ENCODE measurements around the gene CHD2.

CHD2 gene

DNA sequence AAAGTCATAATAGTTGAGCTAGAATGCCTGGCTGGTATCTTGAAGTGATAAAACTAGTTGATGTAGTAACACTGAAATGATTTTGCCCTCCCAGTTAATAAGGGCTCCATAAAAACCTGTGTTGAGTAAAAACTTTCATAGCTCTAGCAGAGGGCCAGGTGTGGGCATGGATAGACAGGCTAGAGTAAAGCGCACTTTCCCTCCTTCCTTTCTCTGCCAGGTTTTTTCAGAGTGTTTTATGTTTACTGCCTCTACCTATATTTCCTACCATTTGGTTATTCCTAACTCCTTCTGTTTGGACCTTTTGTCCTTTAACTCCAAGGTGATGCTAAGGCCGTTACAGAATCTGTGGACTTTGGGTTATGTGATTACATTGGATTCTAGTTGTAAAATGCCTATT lies 25.3 kb downstream of the CHD2 start:
- peaks cover 3% of the 10 kb centered on the region for H3K4me1 ChIP-seq (ENCODE audit: insufficient read depth, insufficient read length)

DNA sequence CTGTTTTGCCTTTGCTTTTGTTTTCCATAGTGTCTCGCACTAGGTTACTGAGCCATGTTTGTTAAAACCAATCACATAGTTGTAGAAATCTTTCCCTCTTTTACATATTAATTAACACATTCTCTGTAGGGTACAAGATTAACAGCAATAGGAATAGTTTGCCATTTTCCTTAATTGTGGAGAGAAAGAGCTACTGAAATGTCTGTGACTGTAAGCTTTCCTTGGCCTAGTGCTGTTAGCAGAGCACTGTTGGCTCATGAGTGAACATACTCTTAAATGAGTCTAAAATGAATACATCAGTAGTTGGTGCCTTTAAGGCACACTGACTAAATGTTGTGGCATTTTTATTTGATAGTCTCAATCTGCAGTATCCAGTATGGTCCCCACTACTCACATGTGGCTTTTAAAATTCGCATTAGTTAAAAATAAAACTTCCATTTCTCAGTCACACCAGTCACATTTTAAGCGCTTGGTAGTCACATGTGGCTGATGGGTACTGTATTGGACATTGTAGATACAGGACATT lies 28.2 kb downstream of the CHD2 start:
- H3K36me3 ChIP-seq (ENCODE audit: insufficient read depth, insufficient read length, low read length) = peaks cover 77% of the 10 kb centered on the region
- no peak for TF ChIP-seq YY1 (IDR thresholded peaks at IDR 0.05; ENCODE audit: insufficient read depth, insufficient read length)
- no peak for TF ChIP-seq ZNF274 (IDR thresholded peaks at IDR 0.05; ENCODE audit: low read depth, low read length)
- no peak for TF ChIP-seq SUZ12 (IDR thresholded peaks at IDR 0.05; ENCODE audit: extremely low read depth, insufficient read depth, insufficient read length)
- no peak for DNase-seq (ENCODE audit: low read depth, low spot score)
- no peaks in the 10 kb centered on the region for H3K4me1 ChIP-seq (ENCODE audit: insufficient read depth, insufficient read length)
- H3K9ac ChIP-seq (ENCODE audit: insufficient read length, low read depth) = no peak overlapping the region
- no peaks in the 10 kb centered on the region for H3K9me3 ChIP-seq (ENCODE audit: insufficient read depth, low read length)
- H3K27me3 ChIP-seq (ENCODE audit: insufficient read depth, insufficient read length) = no peaks in the 10 kb centered on the region
- H3K4me3 ChIP-seq (ENCODE audit: insufficient read length, low read depth) = no peak overlapping the region

More for the DNA sequence above, 25.3 kb downstream of the CHD2 start:
- no peaks in the 10 kb centered on the region for H3K27me3 ChIP-seq (ENCODE audit: insufficient read depth, insufficient read length)
- no peak overlapping the region for H3K9ac ChIP-seq (ENCODE audit: insufficient read length, low read depth)
- DNase-seq (ENCODE audit: low read depth, low spot score) = no peak
- peaks cover 83% of the 10 kb centered on the region for H3K36me3 ChIP-seq (ENCODE audit: insufficient read depth, insufficient read length, low read length)
- no peak for TF ChIP-seq SUZ12 (IDR thresholded peaks at IDR 0.05; ENCODE audit: extremely low read depth, insufficient read depth, insufficient read length)
- no peak for TF ChIP-seq ZNF274 (IDR thresholded peaks at IDR 0.05; ENCODE audit: low read depth, low read length)
- TF ChIP-seq YY1 (IDR thresholded peaks at IDR 0.05; ENCODE audit: insufficient read depth, insufficient read length) = no peak
- H3K9me3 ChIP-seq (ENCODE audit: insufficient read depth, low read length) = no peaks in the 10 kb centered on the region
- no peak overlapping the region for H3K4me3 ChIP-seq (ENCODE audit: insufficient read length, low read depth)

DNA sequence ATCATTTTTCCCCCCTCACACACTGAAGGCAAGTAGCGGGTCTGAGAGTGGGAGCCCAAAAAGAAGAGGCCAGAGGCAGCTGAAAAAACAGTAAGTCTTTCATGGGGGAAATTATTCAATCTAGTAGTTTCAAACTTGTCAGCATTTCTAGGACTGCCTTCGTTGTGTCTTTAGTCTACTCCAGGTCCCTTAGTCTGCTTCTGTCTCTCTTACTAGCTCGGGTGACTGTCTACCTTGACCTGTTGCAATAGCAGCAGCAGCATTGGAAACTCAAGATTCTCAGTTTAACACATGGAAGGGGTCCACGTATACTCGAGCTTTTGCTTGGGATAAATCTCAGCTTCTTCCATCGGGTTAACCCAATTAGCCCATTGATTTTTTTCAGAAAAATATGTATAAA lies 28.9 kb downstream of the CHD2 start:
- Histone ChIP-seq H3K36me3 (ENCODE audit: insufficient read depth, insufficient read length, low read length) (peaks cover 80% of the 10 kb centered on the region), H3K4me3 (ENCODE audit: insufficient read length, low read depth) (no peak overlapping the region), H3K4me1 (ENCODE audit: insufficient read depth, insufficient read length) (no peaks in the 10 kb centered on the region), H3K27me3 (ENCODE audit: insufficient read depth, insufficient read length) (no peaks in the 10 kb centered on the region), H3K9me3 (ENCODE audit: insufficient read depth, low read length) (no peaks in the 10 kb centered on the region), H3K9ac (ENCODE audit: insufficient read length, low read depth) (no peak overlapping the region)
- DNase-seq (ENCODE audit: low read depth, low spot score) = no peak
- no peak for TF ChIP-seq YY1 (IDR thresholded peaks at IDR 0.05; ENCODE audit: insufficient read depth, insufficient read length)
- TF ChIP-seq SUZ12 (IDR thresholded peaks at IDR 0.05; ENCODE audit: extremely low read depth, insufficient read depth, insufficient read length) = no peak
- TF ChIP-seq ZNF274 (IDR thresholded peaks at IDR 0.05; ENCODE audit: low read depth, low read length) = no peak

DNA sequence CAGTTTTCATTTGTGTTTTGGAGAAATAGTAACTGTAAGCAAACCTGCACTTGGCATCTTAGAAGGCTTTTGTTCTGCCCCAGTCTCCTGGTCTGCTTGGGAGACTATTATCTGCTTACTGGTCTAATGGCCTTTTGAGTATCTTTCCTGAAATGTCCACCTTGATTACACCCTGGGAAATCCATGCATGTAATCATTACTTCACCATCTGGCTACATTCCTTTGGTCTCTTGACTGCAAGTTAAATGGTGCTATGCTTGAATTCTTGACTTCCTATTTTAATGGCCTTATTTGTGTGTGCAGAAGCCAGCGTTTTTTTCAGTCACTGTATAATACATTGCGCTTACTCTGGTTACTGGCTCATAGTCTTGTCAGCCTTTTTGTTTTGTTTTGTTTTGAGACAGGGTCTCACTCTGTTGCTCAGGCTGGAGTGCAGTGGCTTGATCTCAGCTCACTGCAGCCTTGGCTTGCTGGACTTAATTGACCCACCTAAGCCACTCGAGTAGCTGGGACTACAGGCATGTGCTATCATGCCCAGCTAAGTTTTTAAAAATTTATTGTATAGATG lies 30.0 kb downstream of the CHD2 start:
- no peak overlapping the region for H3K9ac ChIP-seq (ENCODE audit: insufficient read length, low read depth)
- peaks cover 80% of the 10 kb centered on the region for H3K36me3 ChIP-seq (ENCODE audit: insufficient read depth, insufficient read length, low read length)
- H3K4me3 ChIP-seq (ENCODE audit: insufficient read length, low read depth) = no peak overlapping the region
- H3K27me3 ChIP-seq (ENCODE audit: insufficient read depth, insufficient read length) = no peaks in the 10 kb centered on the region
- H3K4me1 ChIP-seq (ENCODE audit: insufficient read depth, insufficient read length) = no peaks in the 10 kb centered on the region
- TF ChIP-seq YY1 (IDR thresholded peaks at IDR 0.05; ENCODE audit: insufficient read depth, insufficient read length) = no peak
- TF ChIP-seq SUZ12 (IDR thresholded peaks at IDR 0.05; ENCODE audit: extremely low read depth, insufficient read depth, insufficient read length) = no peak
- no peak for TF ChIP-seq ZNF274 (IDR thresholded peaks at IDR 0.05; ENCODE audit: low read depth, low read length)
- no peaks in the 10 kb centered on the region for H3K9me3 ChIP-seq (ENCODE audit: insufficient read depth, low read length)
- no peak for DNase-seq (ENCODE audit: low read depth, low spot score)

DNA sequence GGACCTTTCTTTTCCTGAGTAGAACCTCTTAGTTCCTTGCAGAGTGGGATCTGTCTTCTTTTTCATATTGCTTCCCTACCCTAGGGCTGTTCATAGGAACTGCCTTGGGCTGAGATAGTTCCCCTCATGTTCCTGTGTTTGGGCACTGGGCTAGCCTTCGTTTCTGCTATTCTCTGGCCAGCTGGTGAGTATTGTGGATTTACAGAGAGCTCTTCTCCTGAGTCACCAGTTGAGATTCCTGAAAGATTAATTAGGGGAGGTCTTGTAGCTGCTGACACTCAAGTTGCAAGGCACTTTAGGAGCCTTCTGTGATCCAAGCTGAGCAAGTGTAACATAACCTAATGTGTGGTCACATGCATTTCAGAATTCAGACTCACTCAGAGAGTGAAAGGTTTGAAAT lies 30.7 kb downstream of the CHD2 start:
- no peak overlapping the region for H3K4me3 ChIP-seq (ENCODE audit: insufficient read length, low read depth)
- H3K4me1 ChIP-seq (ENCODE audit: insufficient read depth, insufficient read length) = no peaks in the 10 kb centered on the region
- no peaks in the 10 kb centered on the region for H3K27me3 ChIP-seq (ENCODE audit: insufficient read depth, insufficient read length)
- no peaks in the 10 kb centered on the region for H3K9me3 ChIP-seq (ENCODE audit: insufficient read depth, low read length)
- H3K9ac ChIP-seq (ENCODE audit: insufficient read length, low read depth) = no peak overlapping the region
- DNase-seq (ENCODE audit: low read depth, low spot score) = no peak
- TF ChIP-seq SUZ12 (IDR thresholded peaks at IDR 0.05; ENCODE audit: extremely low read depth, insufficient read depth, insufficient read length) (no peak), YY1 (IDR thresholded peaks at IDR 0.05; ENCODE audit: insufficient read depth, insufficient read length) (no peak), ZNF274 (IDR thresholded peaks at IDR 0.05; ENCODE audit: low read depth, low read length) (no peak)
- peaks cover 80% of the 10 kb centered on the region for H3K36me3 ChIP-seq (ENCODE audit: insufficient read depth, insufficient read length, low read length)

DNA sequence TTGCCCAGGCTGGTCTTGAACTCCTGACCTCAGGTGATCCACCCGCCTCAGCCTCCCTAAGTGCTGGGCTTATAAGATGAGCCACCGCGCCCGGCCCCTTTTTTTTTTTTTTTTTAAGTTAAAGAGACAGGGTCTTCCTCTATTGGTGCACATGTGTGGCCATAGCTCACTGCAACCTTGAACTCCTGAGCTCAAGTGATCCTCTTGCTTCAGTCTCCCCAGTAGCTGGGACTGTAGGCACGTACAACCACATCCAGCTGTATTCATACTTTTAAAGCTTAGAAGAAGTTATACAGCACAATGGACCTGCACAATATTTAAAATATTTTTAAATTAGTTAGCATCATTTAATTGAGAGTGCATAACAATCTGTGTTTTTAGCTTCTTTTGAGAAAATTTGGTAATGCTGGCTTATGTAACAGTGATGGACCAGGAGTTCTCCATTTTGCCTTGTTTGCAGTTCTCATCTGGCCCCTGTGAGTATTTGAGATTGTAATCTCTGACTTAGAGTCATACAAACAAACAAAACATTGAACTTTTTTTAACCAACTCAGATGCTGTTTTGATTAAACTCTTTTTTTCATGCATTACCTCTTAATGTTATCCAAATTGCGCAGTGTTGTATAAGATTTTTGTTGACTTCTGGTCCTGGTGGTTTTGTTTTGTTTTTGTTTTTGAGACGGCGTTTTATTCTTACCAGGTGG lies 33.0 kb downstream of the CHD2 start:
- Histone ChIP-seq H3K27me3 (ENCODE audit: insufficient read depth, insufficient read length) (no peaks in the 10 kb centered on the region), H3K9ac (ENCODE audit: insufficient read length, low read depth) (no peak overlapping the region), H3K36me3 (ENCODE audit: insufficient read depth, insufficient read length, low read length) (peaks cover 81% of the 10 kb centered on the region), H3K4me3 (ENCODE audit: insufficient read length, low read depth) (no peak overlapping the region), H3K4me1 (ENCODE audit: insufficient read depth, insufficient read length) (no peaks in the 10 kb centered on the region), H3K9me3 (ENCODE audit: insufficient read depth, low read length) (no peaks in the 10 kb centered on the region)
- no peak for DNase-seq (ENCODE audit: low read depth, low spot score)
- no peak for TF ChIP-seq YY1 (IDR thresholded peaks at IDR 0.05; ENCODE audit: insufficient read depth, insufficient read length)
- no peak for TF ChIP-seq ZNF274 (IDR thresholded peaks at IDR 0.05; ENCODE audit: low read depth, low read length)
- TF ChIP-seq SUZ12 (IDR thresholded peaks at IDR 0.05; ENCODE audit: extremely low read depth, insufficient read depth, insufficient read length) = no peak

DNA sequence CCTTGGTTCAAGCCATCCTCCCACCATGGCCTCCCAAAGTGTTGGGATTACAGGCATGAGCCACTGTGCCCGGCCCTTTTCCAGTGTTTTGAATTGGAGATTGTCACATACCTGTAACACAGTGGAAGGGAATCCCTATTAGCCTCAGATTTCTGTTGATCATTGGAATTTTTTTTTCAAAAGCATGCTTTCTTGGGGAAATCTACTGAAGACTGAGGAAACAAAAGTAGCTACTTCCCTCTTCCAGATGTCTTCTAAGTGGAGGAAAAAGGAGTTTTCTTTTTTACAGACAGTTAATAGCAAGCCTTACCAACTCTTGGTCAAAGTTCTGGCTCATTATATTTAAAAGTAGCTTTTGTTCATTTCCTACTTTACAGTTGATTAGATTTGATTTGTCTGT lies 33.7 kb downstream of the CHD2 start:
- H3K4me3 ChIP-seq (ENCODE audit: insufficient read length, low read depth) = no peak overlapping the region
- TF ChIP-seq YY1 (IDR thresholded peaks at IDR 0.05; ENCODE audit: insufficient read depth, insufficient read length) (no peak), ZNF274 (IDR thresholded peaks at IDR 0.05; ENCODE audit: low read depth, low read length) (no peak), SUZ12 (IDR thresholded peaks at IDR 0.05; ENCODE audit: extremely low read depth, insufficient read depth, insufficient read length) (no peak)
- H3K9me3 ChIP-seq (ENCODE audit: insufficient read depth, low read length) = no peaks in the 10 kb centered on the region
- no peak for DNase-seq (ENCODE audit: low read depth, low spot score)
- H3K27me3 ChIP-seq (ENCODE audit: insufficient read depth, insufficient read length) = no peaks in the 10 kb centered on the region
- no peaks in the 10 kb centered on the region for H3K4me1 ChIP-seq (ENCODE audit: insufficient read depth, insufficient read length)
- H3K9ac ChIP-seq (ENCODE audit: insufficient read length, low read depth) = no peak overlapping the region
- peaks cover 81% of the 10 kb centered on the region for H3K36me3 ChIP-seq (ENCODE audit: insufficient read depth, insufficient read length, low read length)

All from NT2/D1 (cell line).